Natural killer cell (primary cell): ENCODE results near the gene OTOP2. TPM values are rescaled to one million over a fixed set of nuclear protein-coding genes. Genes with fewer than 3 reads are reported as not detected.
A peak's percentile ranks its signal among the peaks of the same experiment; 100 is the strongest.

Experiments
- ATAC-seq, 3 donors: fragments of 150-1000 bp in 2 of 3; fragments of 200-7000 bp in 1 of 3; cut with Tn5 transposase; 1 replicate in 1 of 3; 2 replicates in 2 of 3; pipeline ENCODE4 v1.10.0; 2021; ENCODE audit warnings: mild to moderate bottlenecking in 2 of 3, moderate library complexity in 2 of 3
- DNase-seq, 2 donors: peaks; one replicate each; pipeline versions ENCODE4 v3.0.0 to v3.0.0-alpha.2; 2013 to 2021; ENCODE audit warnings: mixed read lengths in 1 of 2
- H3K27ac ChIP-seq: one replicate; pipeline ENCODE4 v1.5.1; 2013; ENCODE audit warnings: mild to moderate bottlenecking, low read length
- H3K27me3 ChIP-seq: one replicate; pipeline ENCODE4 v1.6.1; 2013; ENCODE audit warnings: low read length; ENCODE audit not compliant: control insufficient read depth, insufficient read depth
- H3K36me3 ChIP-seq: one replicate; pipeline ENCODE4 v1.6.1; 2013; ENCODE audit warnings: low read length; ENCODE audit not compliant: control insufficient read depth, insufficient read depth
- H3K4me1 ChIP-seq: one replicate; pipeline ENCODE4 v1.6.1; 2013; ENCODE audit warnings: low read length; ENCODE audit not compliant: control insufficient read depth, insufficient read depth
- H3K4me3 ChIP-seq: one replicate; pipeline ENCODE4 v1.5.1; 2013; ENCODE audit warnings: low read length
- H3K9me3 ChIP-seq: one replicate; pipeline ENCODE4 v1.6.1; 2013; ENCODE audit warnings: low read length; ENCODE audit not compliant: control insufficient read depth, insufficient read depth
- H3K27ac Mint-ChIP-seq, 2 donors: one replicate each; pipeline ENCODE4 v1.8.0; 2022; ENCODE audit warnings: mild to moderate bottlenecking in 2 of 2, mixed read lengths in 2 of 2, moderate library complexity in 1 of 2
- H3K27me3 Mint-ChIP-seq, 2 donors: one replicate each; pipeline ENCODE4 v1.8.0; 2022; ENCODE audit warnings: low read depth in 2 of 2, mixed read lengths in 2 of 2
- H3K36me3 Mint-ChIP-seq: one replicate; pipeline ENCODE4 v1.8.0; 2022; ENCODE audit warnings: mixed read lengths
- H3K4me1 Mint-ChIP-seq, 2 donors: one replicate each; pipeline ENCODE4 v1.8.0; 2022; ENCODE audit warnings: mixed read lengths in 2 of 2
- H3K4me3 Mint-ChIP-seq: one replicate; pipeline ENCODE4 v1.8.0; 2022; ENCODE audit warnings: mild to moderate bottlenecking, moderate library complexity, mixed read lengths
- H3K9me3 Mint-ChIP-seq, 2 donors: one replicate each; pipeline ENCODE4 v1.8.0; 2022; ENCODE audit warnings: mixed read lengths in 2 of 2
- WGBS: methylation state at CpG from one replicate; pipeline ENCODE4 v1.1.7; 2013; ENCODE audit warnings: missing lambda C conversion rate; ENCODE audit not compliant: insufficient coverage; 5-methylcytosine and 5-hydroxymethylcytosine counted together
- intact Hi-C: fragments of 100-400 bp; cut with micrococcal nuclease; formaldehyde crosslinking; loops from one replicate; pipeline ENCODE4 v1.14.2; 2022
- total RNA-seq, 4 donors: library from RNA; stranded (reverse); fragments of 120-200 nt in 1 of 4; gene quantifications; one replicate each; pipeline versions ENCODE4 v1.2.3 to v1.2.4, GENCODE V29; 2013 to 2022
- TF ChIP-seq, protein P1 (sequence below): fragments of 200-600 bp; IDR thresholded peaks from one replicate; pipeline ENCODE4 v1.8.0; 2022; ENCODE audit warnings: antibody characterized with exemption

The OTOP2 gene
- total RNA-seq, 3 donors from 2014 or later (not counting 1 experiment from before 2014, with no cell fraction given), result not detected

DNA sequence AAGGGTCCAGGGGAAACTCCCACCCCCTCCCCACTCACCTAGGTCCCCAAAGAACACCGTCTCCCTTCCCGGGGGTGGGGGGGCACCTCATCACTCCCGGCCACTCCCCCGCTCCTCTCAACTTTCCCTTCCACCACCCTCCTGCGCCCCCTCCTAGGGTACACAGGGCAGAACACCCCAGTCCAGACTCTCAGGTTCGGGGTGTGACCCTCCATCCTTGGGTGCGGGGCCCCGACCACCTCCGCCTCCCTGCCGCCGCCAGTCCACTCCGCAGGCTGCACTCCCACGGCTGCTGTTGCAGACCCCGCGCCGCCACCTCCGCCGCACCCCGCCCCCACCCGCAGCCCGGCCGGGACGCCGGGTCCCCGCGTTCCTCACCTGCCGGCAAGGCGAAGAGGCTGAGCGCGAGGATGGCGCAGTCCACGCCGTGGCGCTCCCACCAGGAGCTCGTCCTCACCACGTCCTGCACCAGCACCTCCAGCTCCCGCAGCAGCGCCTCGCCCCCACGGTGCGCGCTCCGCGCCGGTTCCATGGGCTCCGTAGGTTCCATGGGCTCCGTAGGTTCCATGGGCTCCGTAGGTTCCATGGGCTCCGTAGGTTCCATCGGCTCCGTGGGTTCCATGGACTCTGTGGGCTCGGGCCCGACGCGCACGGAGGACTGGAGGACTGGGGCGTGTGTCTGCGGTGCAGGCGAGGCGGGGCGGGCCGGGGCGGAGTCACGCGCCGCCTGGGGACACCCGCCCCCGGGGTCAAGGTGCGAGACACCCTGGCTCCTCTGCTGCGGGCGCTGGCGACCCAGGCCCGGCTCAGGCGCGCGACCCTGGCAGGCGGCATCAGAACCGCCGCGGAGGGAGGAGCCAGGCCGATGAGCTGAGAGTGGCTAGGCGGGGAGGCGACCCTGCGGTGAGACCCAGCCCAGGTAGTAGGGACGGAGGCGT is 30.8 kb upstream of the OTOP2 start, which contains the start of gene FADS6:
TSS of gene FADS6 (minus strand) at position 660 of the 938 bp plus-strand sequence. CDS start at position 622, 38 bp downstream.
- Mint-ChIP-seq H3K36me3 (no peaks in the 10 kb centered on the region), H3K4me3 (no peak within 1 kb of the TSS), H3K27me3 (peaks cover 25 to 33% of the 10 kb centered on the region in 2 donors), H3K4me1 (peaks cover 0 to 3% of the 10 kb centered on the region in 2 donors), H3K27ac (no peak within 1 kb of the TSS), H3K9me3 (no peaks in the 10 kb centered on the region)
- Histone ChIP-seq H3K27ac (no peak within 1 kb of the TSS), H3K9me3 (no peaks in the 10 kb centered on the region), H3K4me3 (no peak within 1 kb of the TSS), H3K4me1 (no peaks in the 10 kb centered on the region), H3K36me3 (no peaks in the 10 kb centered on the region), H3K27me3 (peaks cover 21% of the 10 kb centered on the region)
- DNase-seq (no peak), ATAC-seq (peak in 2 of 3 donors; percentile 47 to 71)
- intact Hi-C loops, result no loop called here
- TF ChIP-seq, protein P1, sequence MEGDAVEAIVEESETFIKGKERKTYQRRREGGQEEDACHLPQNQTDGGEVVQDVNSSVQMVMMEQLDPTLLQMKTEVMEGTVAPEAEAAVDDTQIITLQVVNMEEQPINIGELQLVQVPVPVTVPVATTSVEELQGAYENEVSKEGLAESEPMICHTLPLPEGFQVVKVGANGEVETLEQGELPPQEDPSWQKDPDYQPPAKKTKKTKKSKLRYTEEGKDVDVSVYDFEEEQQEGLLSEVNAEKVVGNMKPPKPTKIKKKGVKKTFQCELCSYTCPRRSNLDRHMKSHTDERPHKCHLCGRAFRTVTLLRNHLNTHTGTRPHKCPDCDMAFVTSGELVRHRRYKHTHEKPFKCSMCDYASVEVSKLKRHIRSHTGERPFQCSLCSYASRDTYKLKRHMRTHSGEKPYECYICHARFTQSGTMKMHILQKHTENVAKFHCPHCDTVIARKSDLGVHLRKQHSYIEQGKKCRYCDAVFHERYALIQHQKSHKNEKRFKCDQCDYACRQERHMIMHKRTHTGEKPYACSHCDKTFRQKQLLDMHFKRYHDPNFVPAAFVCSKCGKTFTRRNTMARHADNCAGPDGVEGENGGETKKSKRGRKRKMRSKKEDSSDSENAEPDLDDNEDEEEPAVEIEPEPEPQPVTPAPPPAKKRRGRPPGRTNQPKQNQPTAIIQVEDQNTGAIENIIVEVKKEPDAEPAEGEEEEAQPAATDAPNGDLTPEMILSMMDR, result no peak
- 6% methylated on average over 86 of the region's 86 CpGs for WGBS

DNA sequence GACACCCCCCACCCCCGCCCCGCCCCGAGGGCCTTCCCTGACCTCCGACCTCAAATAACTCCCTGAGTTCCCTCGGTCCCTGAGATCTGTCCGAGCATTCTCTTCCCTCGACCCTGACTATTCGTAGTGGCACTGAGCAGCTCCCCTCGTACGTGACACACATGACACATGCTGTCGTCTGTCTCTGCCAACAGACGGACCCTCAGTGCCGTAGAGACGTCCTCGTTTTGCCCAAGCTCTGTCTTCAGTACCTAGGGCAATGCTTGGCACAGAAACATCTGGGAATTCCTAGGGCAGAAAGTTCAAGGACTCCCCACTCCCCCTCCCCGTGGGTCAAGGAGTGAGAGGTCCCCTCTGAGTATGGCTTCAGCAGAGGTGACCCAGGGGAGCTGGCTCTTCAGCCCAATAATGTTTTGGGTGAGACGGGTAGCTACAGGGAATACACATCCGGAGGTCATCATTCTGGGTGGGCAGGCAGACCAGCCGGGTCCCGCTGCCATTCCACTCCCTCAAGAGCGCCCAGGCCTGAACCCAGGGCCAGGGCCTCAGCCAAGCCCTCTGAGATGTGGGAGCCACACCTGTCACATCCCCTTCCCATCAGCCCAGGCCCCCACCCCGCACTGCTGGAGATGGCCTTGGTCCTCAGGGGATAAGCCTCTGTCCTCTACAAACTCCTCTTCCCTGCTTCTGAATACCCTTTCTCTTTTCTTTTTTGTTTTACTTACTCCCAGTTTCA is 30.0 kb upstream of the OTOP2 start:
- Histone ChIP-seq H3K27ac (no peak overlapping the region), H3K4me3 (no peak overlapping the region), H3K9me3 (no peaks in the 10 kb centered on the region), H3K36me3 (no peaks in the 10 kb centered on the region), H3K4me1 (no peaks in the 10 kb centered on the region), H3K27me3 (peaks cover 21% of the 10 kb centered on the region)
- no peak for ATAC-seq
- Mint-ChIP-seq H3K27ac (no peak overlapping the region), H3K4me3 (no peak overlapping the region), H3K36me3 (no peaks in the 10 kb centered on the region), H3K4me1 (peaks cover 0 to 3% of the 10 kb centered on the region in 2 donors), H3K27me3 (peaks cover 25 to 33% of the 10 kb centered on the region in 2 donors), H3K9me3 (no peaks in the 10 kb centered on the region)
- 37% methylated on average over 22 of the region's 22 CpGs for WGBS
- DNase-seq, result no peak
- TF ChIP-seq, protein P1, result no peak
- intact Hi-C loops, result no loop called here

DNA sequence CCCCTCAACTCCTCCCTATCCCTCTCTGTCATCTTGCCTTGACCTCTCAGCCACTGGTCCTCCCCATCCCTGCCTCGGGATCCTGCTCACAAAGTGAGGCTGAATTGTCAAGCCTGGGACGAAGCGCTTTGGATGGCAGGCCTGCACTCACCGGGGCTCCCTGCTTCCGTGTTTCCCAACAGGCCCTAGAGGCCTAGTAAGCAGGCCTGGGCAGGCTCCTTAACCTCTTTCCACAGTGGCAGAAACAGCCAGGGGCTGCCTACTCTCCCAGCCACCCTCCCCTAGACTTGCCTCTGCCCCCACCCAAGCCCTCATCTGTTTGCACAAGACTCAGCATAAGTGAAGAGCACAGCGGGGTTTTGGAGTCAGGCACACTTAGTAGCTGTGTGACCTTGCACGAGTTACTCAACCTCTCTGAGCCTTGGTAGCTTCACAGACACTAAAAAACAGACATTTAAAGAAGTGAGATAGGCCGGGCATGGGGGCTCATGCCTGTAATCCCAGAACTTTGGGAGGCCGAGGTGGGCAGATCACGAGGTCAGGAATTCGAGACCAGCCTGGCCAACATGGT is 25.6 kb upstream of the OTOP2 start:
- peaks cover 0 to 3% of the 10 kb centered on the region in 2 donors for H3K4me1 Mint-ChIP-seq
- TF ChIP-seq, protein P1, result no peak
- peak overlapping the region in 1 of 2 donors; percentile 7 for H3K27ac Mint-ChIP-seq

More for the DNA sequence above, 25.6 kb upstream of the OTOP2 start:
- intact Hi-C loops, result no loop called here
- Histone ChIP-seq H3K9me3 (no peaks in the 10 kb centered on the region), H3K4me1 (no peaks in the 10 kb centered on the region), H3K36me3 (no peaks in the 10 kb centered on the region), H3K27ac (no peak overlapping the region), H3K27me3 (peaks cover 9% of the 10 kb centered on the region), H3K4me3 (no peak overlapping the region)
- Mint-ChIP-seq H3K36me3 (no peaks in the 10 kb centered on the region), H3K4me3 (no peak overlapping the region), H3K27me3 (peaks cover 25 to 28% of the 10 kb centered on the region in 2 donors), H3K9me3 (no peaks in the 10 kb centered on the region)
- ATAC-seq (no peak), DNase-seq (no peak)
- WGBS, result 82% methylated on average over 11 of the region's 11 CpGs
